Measurements from ENCODE around the gene CORO1C. TPM values are rescaled to one million over a fixed set of nuclear protein-coding genes. Genes with fewer than 3 reads are reported as not detected.

Gene CORO1C
- total and polyA plus RNA-seq, 9 of the 15 experiments (the other 6 are each of a cell fraction or from before 2014, with no cell fraction given) = 55.2 to 280 (median 150) TPM

- Histone ChIP-seq H3K36me3 (ENCODE audit: control insufficient read depth, insufficient read depth, low read length) (peaks cover 64% of the 10 kb centered on the region), H3K9ac (ENCODE audit: insufficient read depth in 1 of 2, low read depth in 2 of 2, low read length in 2 of 2) (no peak overlapping the region), H2AFZ (ENCODE audit: low read depth, low read length) (no peak overlapping the region), H3K9me3 (replicated peaks; ENCODE audit: control insufficient read depth, insufficient read depth, low read depth, low read length) (no peaks in the 10 kb centered on the region), H3K4me3 (no peak overlapping the region), H3K4me1 (replicated peaks in 1 of 2; ENCODE audit: control insufficient read depth in 2 of 2, insufficient read depth in 2 of 2, low read length in 2 of 2) (peaks cover 16 to 51% of the 10 kb centered on the region in 2 experiments), H3K27me3 (ENCODE audit: control insufficient read depth in 2 of 2, insufficient read depth in 2 of 2, low read length in 2 of 2) (no peaks in the 10 kb centered on the region), H3K4me2 (ENCODE audit: insufficient read depth, low read length) (no peak overlapping the region), H4K20me1 (replicated peaks; ENCODE audit: control insufficient read depth, insufficient read depth, low read length) (peaks cover 34% of the 10 kb centered on the region), H3K9me1 (ENCODE audit: control insufficient read depth, insufficient read depth, low read length) (peaks cover 10% of the 10 kb centered on the region), H3K79me2 (ENCODE audit: control insufficient read depth, insufficient read depth, low read length) (peaks cover 88% of the 10 kb centered on the region), H3K27ac (ENCODE audit: extremely low read depth, low read depth, low read length) (no peak overlapping the region)
- 55% methylated on average over 10 of the region's 10 CpGs for WGBS (ENCODE audit: insufficient coverage, low coverage, missing lambda C conversion rate)
- ChIA-PET POLR2A (interaction anchor here (0.5 to 4.2 kb wide), 12 partner anchors 8 to 1148 kb away, joined by 3 to 52 read pairs (median 6); no protein-coding TSS in a partner anchor), CTCF (ENCODE audit: low intra/inter-chr PET ratio) (no interaction called here)
- no TSS peak for BruUV-seq (replicated peaks)
- TF ChIP-seq GTF2A2 (tag; IDR thresholded peaks at IDR 0.05) (no peak), ETV6 (IDR thresholded peaks at IDR 0.05; ENCODE audit: borderline replicate concordance in 1 of 2, low read depth in 2 of 2, low read length in 1 of 2) (no peak), ETV6 (CRISPR knock-in tag; IDR thresholded peaks at IDR 0.05; ENCODE audit: borderline replicate concordance) (no peak), CBX1 (IDR thresholded peaks at IDR 0.05; ENCODE audit: low read depth) (no peak), FOSL1 (tag; conservative IDR thresholded peaks at IDR 0.05) (0 out of 2 replicates have a peak, but pooled peaks have one; percentile 24)
- intact Hi-C loops (cut with micrococcal nuclease) (no loop called here), in situ Hi-C loops (cut with MboI) (no loop called here)
- DNase-seq (ENCODE audit: extremely low read depth in 1 of 4, low spot score in 3 of 4) = no peak
- FAIRE-seq = no peak
- ATAC-seq = no peak
Measured at GRCh38 chr12:108702595-108703320, 28.6 kb downstream of the CORO1C start.
